T-helper 2 cell (primary cell): Measurements from ENCODE around the gene ATP4A.
A peak's percentile ranks its signal among the peaks of the same experiment; 100 is the strongest.
"Not testable (repeated sequence)": the region's sequence is repeated elsewhere in the genome, so short reads cannot be mapped to it uniquely, and the experiment has no call there.

Experiments
- DNase-seq, 5 experiments: peaks; one replicate each; pipeline versions ENCODE4 v3.0.0 to v3.0.0-alpha.2; 2012 to 2022
- total RNA-seq, 2 donors: gene quantifications; one replicate each; lab custom pipeline; 2026; lab: John Stamatoyannopoulos, UW

Gene ATP4A
- 0 reads per million in 2 donors for total RNA-seq

DNA sequence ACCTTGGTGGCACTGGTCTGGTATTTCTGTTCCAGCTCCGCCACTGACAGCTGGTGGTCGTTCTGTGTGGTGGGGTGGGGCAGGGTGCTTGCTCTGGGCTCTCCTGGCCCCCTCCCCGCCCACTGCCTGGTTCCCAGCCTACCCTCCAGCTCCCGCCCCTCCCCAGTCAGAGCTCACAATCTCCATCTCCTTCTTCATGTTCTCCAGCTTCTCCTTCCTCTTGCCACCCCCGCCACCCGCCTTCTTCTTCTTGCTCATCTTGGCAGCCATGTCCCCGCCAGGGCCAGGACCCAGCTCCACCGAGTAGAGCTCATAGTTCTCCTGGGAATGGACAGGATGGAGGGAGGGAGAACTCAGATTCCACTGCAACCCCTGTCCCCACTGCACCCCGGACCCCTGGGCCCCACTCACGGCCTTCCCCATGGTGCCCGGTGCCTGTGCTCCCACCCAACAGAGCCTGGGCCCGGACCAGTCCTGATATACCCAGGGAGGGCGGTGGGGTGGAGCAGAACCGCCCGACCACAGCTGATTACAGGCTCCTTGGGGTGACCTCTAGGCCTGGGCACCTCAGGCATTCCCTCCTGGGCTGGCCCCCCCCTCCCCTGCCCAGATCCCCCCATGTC lies at the start of gene ATP4A:
ATP4A (minus strand) TSS at position 452 of the 623 bp plus-strand sequence; CDS start at position 423, 29 bp downstream.
- no peak for DNase-seq

DNA sequence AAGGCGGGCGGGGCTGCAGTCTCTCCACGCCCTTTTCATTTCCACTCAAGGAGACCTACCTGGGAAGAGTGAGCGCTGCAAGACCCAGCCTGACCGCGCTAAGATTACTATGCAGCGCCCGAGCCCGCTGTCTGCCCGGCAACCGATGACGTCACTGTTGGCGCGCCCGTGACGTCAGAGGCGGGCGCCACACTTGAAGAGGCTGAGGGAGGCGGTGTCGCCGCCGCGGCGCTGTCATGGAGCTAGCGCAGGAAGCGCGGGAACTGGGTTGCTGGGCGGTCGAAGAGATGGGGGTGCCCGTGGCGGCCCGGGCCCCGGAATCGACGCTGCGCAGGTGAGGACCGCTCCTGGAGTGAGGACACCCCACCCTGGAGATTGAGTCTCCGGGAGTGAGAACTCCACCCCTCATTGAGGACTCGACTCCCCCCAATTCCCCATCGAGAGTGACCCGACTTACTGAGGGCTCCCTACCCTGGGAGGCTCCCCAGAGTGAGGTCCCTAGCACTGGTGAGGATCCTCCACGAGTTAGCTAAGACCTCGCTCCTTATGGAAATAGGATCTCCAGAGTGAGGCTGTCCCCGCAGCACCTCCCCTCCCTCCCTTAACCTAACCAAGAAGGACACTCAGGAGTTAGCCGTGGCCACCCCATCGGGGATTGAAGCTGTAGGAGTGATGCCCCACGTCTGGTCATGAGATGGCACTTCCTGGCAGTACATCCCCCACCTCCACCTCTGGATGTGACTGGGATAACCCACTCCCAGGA lies 49.3 kb upstream of the ATP4A start, which contains the start of gene HAUS5:
HAUS5 (plus strand) TSS at position 177 of the 763 bp plus-strand sequence; CDS start at position 237, 60 bp downstream.
- peak; percentile 90 to 95 (median 91) for DNase-seq

DNA sequence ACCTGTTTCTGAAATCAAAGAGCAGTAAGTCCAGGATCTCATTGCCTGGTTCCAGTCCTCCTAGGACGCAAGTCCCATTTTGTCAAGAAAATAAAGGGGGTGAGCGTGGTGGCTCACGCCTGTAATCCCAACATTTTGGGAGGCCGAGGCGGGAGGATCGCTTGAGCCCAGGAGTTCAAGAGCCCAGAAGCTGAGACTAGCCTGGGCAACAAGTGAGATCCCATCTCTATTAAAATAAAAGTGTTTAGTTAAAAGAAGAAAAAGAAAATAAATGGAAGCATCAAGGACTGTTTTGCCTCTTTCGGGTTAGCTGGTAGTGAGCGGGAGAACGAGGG lies 48.7 kb upstream of the ATP4A start:
- DNase-seq: no peak

DNA sequence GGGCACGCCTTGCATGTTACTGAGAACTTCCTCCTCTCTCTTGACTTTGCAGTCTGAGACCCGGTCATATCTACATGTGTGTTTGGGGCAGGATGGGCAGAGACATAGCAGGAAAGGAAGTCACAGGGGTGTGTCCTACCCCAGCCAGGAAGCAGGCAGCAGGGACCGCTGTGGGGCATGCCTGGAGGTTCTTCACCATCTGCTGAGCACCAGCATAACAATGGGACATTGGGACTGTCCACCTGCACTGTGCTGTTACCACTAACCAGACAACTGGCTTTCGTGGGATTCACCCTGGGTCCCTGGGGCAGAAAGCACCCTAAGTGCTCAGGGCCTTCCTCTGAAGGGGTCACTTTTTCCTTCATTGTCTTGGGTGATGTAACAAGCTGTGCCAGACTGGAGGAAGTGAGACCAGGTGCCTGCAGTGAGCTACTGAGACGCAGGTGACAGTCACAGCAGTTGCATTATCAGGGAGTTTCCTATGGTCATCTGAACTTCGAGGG lies 46.4 kb upstream of the ATP4A start:
- DNase-seq: peak in 1 of 5 experiments; percentile 79

GRCh38 chr19:35608251-35608650 lies 44.8 kb upstream of the ATP4A start:
- peak in 1 of 5 experiments; percentile 57 for DNase-seq

DNA sequence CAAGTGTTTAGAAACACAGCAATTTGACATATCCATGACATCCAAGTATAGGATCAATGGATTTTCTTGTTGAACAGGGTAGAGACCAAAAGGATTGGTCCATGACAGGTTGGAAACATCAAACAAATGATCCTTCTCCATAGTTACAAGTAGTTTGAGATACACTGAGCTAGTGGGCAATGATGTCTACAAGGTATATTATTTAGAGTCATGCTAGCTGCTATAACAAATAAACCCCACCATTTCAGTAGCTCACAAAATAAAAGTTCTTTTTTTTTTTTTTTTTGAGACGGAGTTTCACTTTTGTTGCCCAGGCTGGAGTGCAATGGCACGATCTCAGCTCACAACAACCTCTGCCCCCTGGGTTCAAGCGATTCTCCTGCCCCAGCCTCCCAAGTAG lies 44.2 kb upstream of the ATP4A start:
- DNase-seq: no peak

GRCh38 chr19:35607170-35607569 lies 43.7 kb upstream of the ATP4A start:
- DNase-seq: not testable (repeated sequence)

- DNase-seq: not testable (repeated sequence)
Observed at GRCh38 chr19:35604436-35604835, 41.0 kb upstream of the ATP4A start.

DNA sequence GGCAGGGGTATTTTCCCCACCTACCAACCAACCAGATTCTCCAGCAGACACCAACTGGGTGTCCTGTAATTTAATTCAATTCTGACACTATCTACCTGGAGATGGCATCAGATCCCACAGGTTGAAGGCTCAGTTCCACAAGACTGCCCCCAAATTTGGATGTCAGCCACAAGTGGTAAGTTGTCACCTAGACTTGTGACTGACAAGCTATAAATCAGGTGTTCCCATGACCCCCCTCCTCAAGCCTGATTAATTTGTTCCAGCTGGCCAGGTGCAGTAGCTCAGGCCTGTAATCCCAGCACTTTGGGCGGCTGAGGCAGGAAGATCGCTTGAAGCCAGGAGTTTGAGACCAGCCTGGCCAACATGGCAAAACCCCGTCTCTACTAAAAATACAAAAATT lies 38.5 kb upstream of the ATP4A start:
- DNase-seq: no peak

- peak in 1 of 5 experiments; percentile 59 for DNase-seq
Observed at GRCh38 chr19:35596366-35596999, 33.0 kb upstream of the ATP4A start.

DNA sequence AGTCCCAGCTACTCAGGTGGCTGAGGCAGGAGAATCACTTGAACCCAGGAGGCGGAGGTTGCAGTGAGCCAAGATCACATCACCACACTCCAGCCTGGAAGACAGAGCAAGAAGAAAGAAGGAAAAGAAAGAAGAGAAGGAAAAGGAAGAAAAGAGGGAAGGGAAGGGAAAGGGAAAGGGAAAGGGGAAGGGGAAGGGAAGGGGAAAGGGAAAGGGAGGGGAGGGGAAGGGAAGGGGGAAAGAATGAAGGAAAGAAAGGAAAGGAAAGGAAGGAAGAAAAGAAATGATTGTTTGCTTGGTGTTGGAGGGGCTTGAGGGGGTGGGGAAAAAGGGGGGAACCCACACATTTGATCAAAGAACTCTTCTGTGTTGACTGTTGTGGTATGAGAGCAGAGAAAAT lies 32.5 kb upstream of the ATP4A start:
- DNase-seq: no peak

DNA sequence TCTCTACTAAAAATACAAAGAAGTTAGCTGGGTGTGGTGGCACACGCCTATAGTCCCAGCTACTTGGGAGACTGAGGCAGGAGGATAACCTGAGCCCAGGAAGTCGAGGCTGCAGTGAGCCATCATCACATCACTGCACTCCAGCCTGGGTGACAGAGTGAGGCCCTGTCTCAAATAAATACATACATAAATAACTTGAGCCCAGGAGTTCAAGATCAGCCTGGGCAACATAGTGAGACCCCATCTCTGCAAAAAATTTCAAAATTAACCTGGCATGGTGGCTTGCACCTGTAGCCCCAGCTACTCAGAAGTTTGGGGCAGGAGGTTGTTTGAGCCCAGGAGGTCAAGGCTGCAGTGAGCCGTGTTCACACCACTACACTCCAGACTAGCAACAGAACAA lies 31.6 kb upstream of the ATP4A start:
- not testable (repeated sequence) for DNase-seq

DNA sequence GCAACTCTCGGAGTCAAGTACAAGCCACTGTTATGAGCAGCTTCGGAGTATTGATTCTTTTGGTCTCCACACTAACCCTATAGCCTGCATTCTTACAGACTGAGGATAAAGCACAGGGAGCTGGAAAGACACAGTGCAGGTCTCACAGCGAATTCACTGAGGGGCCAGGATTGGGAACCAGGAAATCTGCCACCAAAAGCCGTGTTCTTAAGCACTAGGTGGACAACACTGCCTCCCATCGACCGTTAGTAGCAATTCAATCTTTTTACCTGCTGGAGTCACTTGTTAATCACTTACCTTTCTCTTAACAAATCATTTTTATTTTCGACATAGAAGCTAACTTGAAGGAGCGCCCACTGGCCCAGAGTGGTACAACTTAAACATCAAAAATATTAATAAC lies 28.8 kb upstream of the ATP4A start:
- peak in 2 of 5 experiments; percentile 12 to 46 for DNase-seq

DNA sequence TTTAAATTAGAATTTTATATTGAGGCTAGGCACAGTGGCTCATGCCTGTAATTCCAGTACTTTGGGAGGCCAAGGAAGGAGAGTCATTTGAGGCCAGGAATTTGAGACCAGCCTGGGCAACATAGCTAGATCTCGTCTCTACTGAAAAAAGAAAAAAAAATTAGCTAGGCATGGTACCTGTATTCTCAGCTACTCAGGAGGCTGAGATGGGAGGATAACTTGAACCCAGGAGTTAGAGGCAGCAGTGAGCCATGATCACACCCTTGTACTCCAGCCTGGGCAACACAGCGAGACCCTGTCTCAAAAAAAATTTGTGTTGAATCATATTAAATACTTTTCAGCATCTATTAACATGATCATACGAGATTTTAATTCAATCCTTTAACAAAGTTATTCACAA lies 27.4 kb upstream of the ATP4A start:
- DNase-seq: no peak

- no peak for DNase-seq
Observed at GRCh38 chr19:35587321-35587720, 23.9 kb upstream of the ATP4A start.

DNA sequence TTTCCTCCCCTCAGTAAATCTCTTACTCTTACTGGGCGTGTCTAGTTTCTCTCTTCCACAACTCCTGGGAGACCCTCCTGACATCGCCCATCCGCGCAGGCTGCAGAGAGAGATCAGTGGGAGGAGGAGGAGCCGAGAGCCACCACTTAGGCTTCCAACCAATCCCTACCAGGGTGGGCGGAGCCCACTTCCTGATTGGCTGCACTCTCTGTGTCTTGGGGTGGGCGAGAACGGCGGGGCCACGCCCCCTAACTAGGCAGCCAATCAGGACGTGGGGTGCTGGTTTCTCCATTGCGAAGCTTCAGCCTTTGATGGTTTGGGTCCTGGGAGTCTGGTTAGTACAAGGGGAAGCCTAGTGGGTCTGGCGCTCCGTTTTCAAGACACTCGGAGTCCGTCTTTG lies 22.4 kb upstream of the ATP4A start, which contains the start of gene PMIS2:
PMIS2 (plus strand) TSS at position 326 of the 400 bp plus-strand sequence. CDS start 87 bp downstream, outside the sequence.
- DNase-seq: peak in 1 of 5 experiments; percentile 24

GRCh38 chr19:35582760-35583159 lies 19.3 kb upstream of the ATP4A start:
- DNase-seq: no peak

DNA sequence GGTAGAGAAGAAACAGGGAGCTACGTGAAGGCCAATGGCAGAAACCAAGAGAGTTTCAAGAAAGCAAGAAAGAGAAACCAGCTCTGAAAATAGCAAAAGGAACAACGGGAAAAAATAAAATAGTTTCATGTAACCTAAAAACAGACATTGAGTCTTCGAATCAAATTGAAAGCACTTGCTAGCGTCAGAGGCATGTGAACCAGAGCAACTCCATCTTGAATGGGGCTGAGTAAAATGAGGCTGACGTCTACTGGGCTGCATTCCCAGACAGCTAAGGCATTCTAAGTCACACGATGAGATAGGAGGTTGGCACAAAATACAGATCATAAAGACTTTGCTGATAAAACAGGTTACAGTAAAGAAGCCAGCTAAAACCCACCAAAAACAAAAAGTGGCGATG lies 15.2 kb upstream of the ATP4A start:
- DNase-seq: no peak

GRCh38 chr19:35577918-35578317 lies 14.5 kb upstream of the ATP4A start:
- DNase-seq: no peak

DNA sequence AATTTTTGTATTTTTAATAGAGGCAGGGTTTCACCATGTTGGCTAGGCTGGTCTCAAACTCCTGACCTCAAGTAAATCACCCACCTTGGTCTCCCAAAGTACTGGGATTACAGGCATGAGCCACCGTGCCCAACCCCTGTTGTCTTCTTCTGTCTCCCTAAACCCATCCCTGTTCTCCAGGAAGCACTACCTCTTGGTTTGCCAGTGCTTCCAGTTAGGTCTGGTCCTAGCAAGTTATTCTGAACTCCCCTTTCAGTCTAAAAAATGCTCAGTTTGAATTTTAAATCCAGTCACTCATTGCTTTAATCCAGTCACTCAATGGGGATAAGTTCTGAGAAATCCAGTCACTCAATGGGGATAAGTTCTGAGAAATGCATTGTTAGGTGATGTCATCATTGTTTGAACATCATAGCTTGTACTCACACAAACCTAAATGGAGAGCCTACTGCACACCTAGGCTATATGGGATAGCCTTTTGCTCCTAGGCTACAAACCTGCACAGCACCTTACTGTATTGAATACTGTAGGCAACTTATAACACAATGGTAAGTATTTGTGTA lies 8.0 kb upstream of the ATP4A start:
- DNase-seq: no peak

DNA sequence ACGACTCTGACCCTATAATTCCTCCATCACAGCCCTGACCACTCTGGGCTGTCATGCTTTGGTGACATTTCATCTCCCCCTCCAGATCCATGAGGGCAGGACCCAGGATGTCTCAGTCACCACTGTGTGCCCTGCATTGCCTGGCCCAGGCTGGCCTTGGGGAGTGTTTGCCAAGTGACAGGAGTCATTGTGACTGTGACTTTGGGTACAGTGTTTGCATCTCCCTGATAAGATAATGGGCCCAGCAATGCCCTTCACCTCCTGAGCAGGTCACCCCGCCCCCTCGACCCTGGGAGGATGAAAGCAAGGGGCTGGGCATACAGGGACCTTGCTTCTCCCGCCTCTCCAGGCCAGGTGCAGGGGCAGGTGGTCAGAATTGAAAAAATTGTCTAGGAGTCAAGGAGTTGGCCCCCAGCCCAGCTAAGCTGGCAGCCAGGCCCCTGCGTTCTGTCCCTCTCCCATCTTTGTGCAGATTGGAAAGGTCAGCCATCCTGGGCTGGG lies 5.9 kb upstream of the ATP4A start:
- DNase-seq: no peak

DNA sequence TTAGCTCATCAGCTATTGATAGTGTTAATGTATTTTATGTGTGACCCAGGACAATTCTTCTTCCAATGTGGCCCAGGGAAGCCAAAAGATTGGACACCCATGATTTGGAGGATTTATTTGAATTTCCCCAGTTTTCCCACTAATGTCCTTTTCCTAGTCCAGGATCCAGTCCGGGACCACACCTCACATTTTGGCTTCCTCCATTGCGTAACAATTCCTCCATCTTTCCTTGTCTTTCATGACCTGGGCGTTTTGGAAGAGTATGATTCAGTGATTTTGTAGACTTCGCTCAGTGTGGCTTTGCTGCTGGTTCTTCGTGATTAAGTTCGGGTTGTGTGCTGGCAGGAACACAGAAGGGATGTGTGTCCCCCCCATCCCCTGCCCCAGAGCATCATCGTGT lies 3.3 kb upstream of the ATP4A start:
- no peak for DNase-seq
